HG02852 (cell line): ENCODE data around the gene NINJ2.
"Not testable (repeated sequence)": the region's sequence is repeated elsewhere in the genome, so short reads cannot be mapped to it uniquely, and the experiment has no call there.

ENCODE experiments used
- ATAC-seq: cut with Tn5 transposase; IDR thresholded peaks from one replicate; pipeline ENCODE4 v1.9.1; 2021; ENCODE audit warnings: mild to moderate bottlenecking, moderate library complexity; ENCODE audit not compliant: unreplicated experiment

Gene NINJ2

DNA sequence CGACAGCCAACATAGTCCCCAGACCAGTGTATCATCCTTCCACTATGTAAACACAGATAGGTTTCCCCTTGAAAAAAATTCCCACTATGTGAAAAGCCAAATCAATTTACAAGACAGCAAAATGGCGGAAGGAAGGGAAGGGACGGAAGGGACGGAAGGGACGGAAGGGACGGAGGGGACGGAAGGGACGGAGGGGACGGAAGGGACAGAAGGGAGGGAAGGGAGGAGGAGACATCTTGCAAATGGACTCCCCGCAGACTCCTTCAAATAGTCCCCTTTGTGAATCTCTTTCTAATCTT lies 75.3 kb downstream of the NINJ2 start:
- no peak for ATAC-seq

DNA sequence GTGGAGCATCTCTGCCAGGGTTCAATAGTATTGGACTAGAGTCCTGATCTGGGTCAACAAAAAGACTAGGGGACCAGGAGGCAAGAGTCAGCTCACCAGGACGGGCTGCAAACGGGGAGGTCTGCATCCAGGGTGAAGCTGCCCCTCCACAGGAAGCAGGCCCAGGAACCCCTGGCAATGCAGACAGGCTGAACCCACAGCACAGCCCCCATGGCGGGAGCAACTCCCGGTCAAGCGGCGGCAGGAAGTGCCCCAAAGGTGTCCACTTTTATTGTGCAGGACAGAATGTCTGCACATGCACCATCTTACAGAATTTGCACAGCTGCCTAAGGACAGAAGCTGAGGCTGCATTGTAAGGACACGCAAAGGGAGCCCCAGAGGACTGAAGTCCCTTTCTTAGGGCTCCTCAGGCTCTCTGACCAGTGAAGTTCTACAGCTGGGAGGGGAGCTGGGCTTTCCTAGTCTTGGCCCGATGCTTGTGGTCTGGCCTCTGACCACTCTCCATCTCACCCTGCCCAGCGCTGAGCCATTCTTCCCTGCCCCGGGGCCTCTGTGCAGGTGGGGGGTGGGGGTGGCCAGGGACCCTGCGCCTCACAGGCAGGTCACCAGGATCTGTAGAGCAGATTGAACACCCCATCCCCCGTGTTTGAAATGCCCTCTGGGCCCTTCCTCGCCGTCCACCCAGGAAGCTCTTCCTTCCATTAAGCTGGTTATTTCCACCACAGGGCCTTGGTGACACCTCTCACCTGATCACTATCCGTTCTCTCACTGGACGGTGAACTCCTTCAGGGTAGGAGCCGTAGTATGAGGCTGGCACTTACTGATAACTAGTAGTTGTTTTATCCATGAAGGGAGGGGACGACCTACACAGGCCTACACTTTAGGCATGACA lies 75.9 kb downstream of the NINJ2 start:
- ATAC-seq: no peak

- no peak for ATAC-seq
Observed at GRCh38 chr12:586318-587071, 76.8 kb downstream of the NINJ2 start.

DNA sequence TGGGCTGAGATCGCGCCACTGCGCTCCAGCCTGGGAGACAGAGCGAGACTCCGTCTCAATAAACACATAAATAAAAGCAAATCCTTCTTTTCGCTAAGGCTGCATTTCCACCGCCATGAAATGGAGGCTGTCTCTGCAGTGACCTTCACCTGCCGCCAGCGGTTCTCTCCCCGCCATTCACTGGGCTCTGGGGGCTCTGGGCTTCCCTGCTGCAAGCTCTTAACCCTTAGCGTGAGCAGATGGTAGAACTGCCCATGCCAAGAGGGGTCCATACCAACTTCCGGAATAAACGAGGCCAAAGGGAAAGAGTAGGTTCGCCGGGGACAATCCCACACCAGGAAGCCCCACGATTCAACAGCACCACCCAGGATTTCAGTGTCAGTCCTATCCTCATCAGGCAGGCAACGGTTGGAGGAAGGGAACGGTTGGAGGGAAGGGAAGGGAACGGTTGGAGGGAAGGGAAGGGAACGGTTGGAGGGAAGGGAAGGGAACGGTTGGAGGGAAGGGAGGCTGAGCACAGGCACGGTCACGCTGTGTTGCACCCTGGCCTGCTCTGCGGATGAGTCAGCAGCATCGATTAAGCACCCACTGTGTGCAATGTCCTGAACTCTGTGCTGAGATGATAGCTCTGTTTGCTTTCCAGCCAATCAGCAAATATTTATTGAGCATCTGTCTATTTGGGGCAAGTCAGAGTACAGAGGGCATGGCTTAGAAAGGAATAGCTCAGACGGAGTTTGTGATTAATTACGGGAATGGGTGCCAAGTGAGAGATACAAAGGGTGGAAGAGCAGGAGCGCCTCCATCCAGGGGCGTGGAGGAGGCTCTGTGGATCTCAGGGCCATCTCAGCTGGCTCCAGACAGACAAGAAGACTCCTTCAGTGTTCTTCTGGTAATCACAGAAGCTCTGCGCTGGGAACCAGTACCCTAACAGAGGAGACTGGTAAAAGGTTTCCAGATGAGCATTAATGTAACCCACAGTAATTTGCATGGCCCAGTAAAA lies 77.9 kb downstream of the NINJ2 start:
- ATAC-seq: no peak

- no peak for ATAC-seq
Observed at GRCh38 chr12:583251-583869, 79.9 kb downstream of the NINJ2 start.

GRCh38 chr12:581746-582145 lies 81.5 kb downstream of the NINJ2 start:
- no peak for ATAC-seq

- ATAC-seq: no peak
Observed at GRCh38 chr12:581321-581720, 81.9 kb downstream of the NINJ2 start.

GRCh38 chr12:580813-581212 lies 82.4 kb downstream of the NINJ2 start:
- ATAC-seq: no peak

GRCh38 chr12:579420-580110 lies 83.7 kb downstream of the NINJ2 start:
- no peak for ATAC-seq

DNA sequence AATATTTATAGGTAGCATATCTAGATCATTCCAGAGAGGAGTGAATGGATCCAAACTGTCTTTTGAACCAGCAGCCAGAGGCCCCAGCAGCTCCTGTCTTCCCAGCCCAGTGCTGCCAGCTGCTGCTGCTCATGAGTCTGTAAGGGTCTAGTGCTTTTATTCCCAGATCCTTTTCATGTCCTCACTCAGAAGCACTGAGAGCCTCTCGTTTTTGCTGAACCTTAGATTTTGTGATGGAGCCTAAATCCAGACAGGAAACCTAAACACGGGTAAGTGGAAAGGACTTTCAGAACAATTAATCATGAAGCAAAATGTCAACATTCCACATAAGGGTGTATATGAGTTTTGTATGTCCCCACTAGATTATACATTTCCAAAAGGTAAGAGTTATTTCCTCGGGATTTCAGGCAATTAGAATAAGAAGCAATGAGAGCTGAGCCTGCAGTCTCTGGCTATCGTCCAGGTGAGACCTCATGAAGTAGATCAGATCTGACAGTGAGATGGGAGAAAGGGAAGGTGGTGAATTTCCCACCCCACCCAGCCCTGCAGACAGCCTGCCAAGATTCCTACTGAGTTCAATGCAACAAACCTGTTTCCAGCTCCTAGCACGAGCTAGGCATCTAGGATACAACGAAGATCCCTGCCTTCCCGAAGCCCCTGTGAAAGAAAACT lies 84.4 kb downstream of the NINJ2 start:
- ATAC-seq: no peak

DNA sequence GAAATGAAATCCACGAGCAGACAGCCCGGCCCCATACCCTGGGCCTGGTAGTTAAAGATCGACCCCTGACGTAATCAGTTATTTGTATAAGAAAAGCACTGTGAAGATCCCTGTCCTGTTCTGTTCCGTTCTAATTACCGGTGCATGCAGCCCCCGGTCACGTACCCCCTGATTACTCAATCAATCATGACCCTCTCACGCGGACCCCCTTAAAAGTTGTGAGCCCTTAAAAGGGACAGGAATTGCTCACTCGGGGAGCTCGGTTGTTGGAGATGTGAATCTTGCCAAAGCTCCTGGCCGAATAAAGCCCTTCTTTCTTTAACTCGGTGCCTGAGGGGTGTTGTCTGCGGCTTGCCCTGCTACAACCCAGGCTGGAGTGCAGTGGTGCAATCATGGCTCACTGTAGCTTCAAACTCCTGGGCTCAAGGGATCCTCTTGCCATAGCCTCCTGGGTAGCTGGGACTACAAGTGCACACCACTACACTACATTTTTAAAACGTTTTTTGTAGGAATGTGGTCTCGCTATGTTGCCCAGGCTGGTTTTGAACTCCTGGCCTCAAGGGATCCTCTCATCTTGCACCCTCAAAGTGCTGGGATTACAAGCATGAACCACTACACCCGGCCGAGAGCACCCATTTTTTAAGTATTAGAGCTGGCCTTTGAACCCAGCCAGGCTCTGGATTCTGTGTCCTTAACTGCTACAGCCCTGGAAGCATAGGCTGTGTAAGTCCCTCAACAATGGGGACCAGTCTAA lies 85.1 kb downstream of the NINJ2 start:
- ATAC-seq: not testable (repeated sequence)

- no peak for ATAC-seq
Observed at GRCh38 chr12:576615-577110, 86.6 kb downstream of the NINJ2 start.

DNA sequence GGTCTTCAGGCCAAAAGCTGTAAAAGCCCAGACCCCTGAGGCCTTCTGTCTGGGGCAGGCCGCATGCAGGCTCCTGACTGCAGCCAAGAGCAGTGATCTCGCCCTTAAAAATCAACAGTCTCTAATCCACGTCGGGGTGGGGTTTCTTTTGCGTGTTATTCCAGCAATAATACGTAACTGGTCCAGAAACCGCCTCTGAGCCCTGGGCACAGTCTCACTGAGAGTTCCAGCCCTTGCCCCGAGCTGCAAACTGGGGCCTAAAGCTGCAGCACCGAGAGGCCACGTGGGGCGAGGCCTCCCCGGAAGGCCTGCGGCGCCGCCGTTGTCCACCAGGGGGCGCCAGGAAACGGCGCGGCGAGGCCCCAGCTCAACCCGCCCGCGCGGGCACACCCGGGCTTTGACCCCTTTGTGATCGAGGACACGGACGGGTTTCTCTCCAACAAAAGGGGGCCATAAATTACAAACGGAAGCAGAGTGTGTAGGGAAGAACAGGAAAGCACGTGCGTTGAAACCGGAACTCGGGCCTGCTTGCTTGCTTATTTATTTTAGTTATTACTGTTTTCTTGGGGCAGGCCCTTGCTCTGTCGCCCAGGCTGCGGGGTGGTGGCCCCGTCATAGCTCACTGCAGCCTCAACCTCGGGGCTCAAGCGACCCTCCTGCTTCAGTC lies 87.2 kb downstream of the NINJ2 start:
- ATAC-seq: peak; percentile 66

GRCh38 chr12:575129-575502 lies 88.1 kb downstream of the NINJ2 start:
- no peak for ATAC-seq

- ATAC-seq: no peak
Observed at GRCh38 chr12:574475-575128, 88.6 kb downstream of the NINJ2 start.

DNA sequence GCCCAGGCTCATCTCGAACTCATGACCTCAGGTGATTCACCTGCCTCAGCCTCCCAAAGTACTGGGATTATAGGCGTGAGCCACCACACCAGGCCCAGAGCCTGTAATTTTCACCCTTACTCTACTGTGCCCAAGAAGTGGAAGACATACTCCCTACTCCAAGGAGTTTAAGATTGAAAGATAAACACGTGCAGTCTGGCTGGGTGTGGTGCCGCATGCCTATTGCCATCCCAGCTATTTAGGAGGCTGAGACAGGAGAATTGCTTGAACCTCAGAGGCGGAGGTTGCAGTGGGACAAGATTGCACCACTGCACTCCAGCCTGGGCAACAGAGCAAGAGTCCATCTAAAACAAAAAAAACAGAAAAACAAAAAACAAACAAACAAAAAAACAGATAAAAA lies 90.0 kb downstream of the NINJ2 start:
- ATAC-seq: no peak

DNA sequence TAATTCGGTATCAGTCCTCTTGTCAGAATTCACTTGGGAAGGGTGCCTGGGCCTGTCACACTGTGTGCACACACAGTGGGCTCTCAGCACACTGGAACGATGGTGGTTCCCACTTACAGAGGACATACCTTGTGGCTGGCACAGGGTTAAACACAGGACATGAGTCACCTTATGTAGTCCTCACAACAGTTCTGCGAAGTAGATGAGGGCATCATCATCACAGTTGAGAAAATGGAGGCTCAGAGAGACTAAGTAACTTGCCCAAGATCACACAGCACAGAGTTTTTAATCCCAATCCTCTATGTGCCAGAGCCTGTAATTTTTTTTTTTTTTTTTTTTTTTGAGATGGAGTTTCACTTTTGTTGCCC lies 90.7 kb downstream of the NINJ2 start:
- ATAC-seq: no peak
